Ovary (tissue), 9 donors: ENCODE data around the gene SOX30. TPM values are rescaled to one million over a fixed set of nuclear protein-coding genes. Genes with fewer than 3 reads are reported as not detected.

Experiments
- DNase-seq, 5 donors: peaks; one replicate each; pipeline ENCODE4 v3.0.0-alpha.2; 2019 to 2020
- H3K27ac ChIP-seq, 2 donors: fragments of 200-600 bp; one replicate each; pipeline versions ENCODE4 v1.5.1 to v1.8.0; 2019 to 2022
- H3K27me3 ChIP-seq: fragments of 200-600 bp; one replicate; pipeline ENCODE4 v1.8.0; 2022
- H3K36me3 ChIP-seq: fragments of 200-600 bp; sonication (generic); one replicate; pipeline ENCODE4 v1.5.1; 2019
- H3K4me1 ChIP-seq: one replicate; pipeline ENCODE4 v1.8.1; 2013; ENCODE audit warnings: mild to moderate bottlenecking, moderate library complexity; ENCODE audit not compliant: insufficient read depth
- H3K4me3 ChIP-seq: fragments of 200-600 bp; sonication (generic); one replicate; pipeline ENCODE4 v1.5.1; 2017
- H3K9me3 ChIP-seq, 2 donors: fragments of 200-600 bp in 1 of 2; sonication (generic) in 1 of 2; one replicate each; pipeline versions ENCODE4 v1.5.1 to v1.8.1; 2013 to 2019; ENCODE audit warnings: mild to moderate bottlenecking in 1 of 2, moderate library complexity in 1 of 2
- EP300 ChIP-seq: sonication (generic); formaldehyde crosslinking; IDR thresholded peaks from one replicate; pipeline ENCODE4 v1.6.1; 2017; ENCODE audit warnings: antibody characterized with exemption
- POLR2A ChIP-seq: fragments of 450-650 bp; IDR thresholded peaks from one replicate; pipeline ENCODE4 v1.6.1; 2017; ENCODE audit warnings: antibody characterized with exemption, mild to moderate bottlenecking, moderate library complexity
- WGBS, 3 donors: extraction: QIAGEN DNeasy Blood & Tissue Kit in 1 of 3; methylation state at CpG; one replicate each; pipeline versions ENCODE4 v1.1.5 to v1.1.7; 2013 to 2017; 5-methylcytosine and 5-hydroxymethylcytosine counted together
- intact Hi-C, 4 donors: fragments of 100-400 bp; cut with DNase I; formaldehyde crosslinking; loops; one replicate each; pipeline versions ENCODE4 v1.11.0 to v1.15.1; 2022 to 2023
- polyA plus RNA-seq, 2 donors: library from polyadenylated mRNA; stranded (reverse); fragments of 200-250 nt in 1 of 2; fragments of 350-450 nt in 1 of 2; fragmentation: Illumina TruSeq in 1 of 2; extraction: RNeasy Lipid Tissue Mini Kit (QIAGEN cat#74804) in 1 of 2; gene quantifications; one replicate each; pipeline ENCODE4 v1.2.3, GENCODE V29; 2013 to 2014
- total RNA-seq, 7 donors: library from RNA; depleted of rRNA in 2 of 7; stranded (reverse); fragments of >200 nt in 2 of 7; fragmentation: NEBNext Ultra II Directional in 3 of 7; extraction: Animal tissue kit (Norgen Biotek cat#: 25700) in 3 of 7; gene quantifications; one replicate each; pipeline versions ENCODE4 v1.1.0 to v1.2.4, GENCODE V29; 2016 to 2023
- TF ChIP-seq, protein P1 (sequence below), 3 donors: fragments of 450-650 bp in 2 of 3; fragments of 200-600 bp in 1 of 3; IDR thresholded peaks; one replicate each; pipeline versions ENCODE4 v1.5.1 to v1.8.0; 2016 to 2022; ENCODE audit warnings: antibody characterized with exemption in 3 of 3, mild to moderate bottlenecking in 1 of 3
- donor health status: DM: no; HTN: no; CAD: no; lungs with moderate emphysema.
- donor health status: DM: no; HTN: no; CAD: no.
- donor health status: Bipolar disorder and iron deficiency.
- donor health status: DM: yes; HTN: yes; CAD: no.
- donor health status: DM: no; HTN: no; CAD: no.
- donor health status: DM: yes; HTN: yes; CAD: no.

SOX30 gene
- total and polyA plus RNA-seq, 9 donors: 0.11 to 0.15 (median 0.12) TPM; not detected in 4

DNA sequence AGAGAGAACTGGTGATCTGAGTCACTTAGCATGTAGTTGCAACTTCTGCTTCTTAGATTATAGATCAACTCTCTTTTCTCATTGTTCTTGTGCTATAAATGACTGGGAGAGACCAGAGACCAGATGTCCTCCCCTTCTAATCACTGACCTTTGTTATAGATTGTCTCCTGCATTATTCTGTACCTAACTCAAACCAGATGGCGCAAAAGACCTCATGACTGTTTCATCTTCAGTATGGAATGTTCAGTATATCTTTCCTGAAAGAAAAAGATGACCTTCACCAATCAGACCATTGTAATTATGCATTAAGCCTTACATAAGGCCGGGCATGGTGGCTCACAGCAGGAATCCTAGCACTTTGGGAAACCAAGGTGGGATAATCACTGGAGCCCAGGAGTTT lies 46.2 kb downstream of the SOX30 start:
- H3K27ac ChIP-seq: no peak overlapping the region
- H3K27me3 ChIP-seq: no peaks in the 10 kb centered on the region
- no peaks in the 10 kb centered on the region for H3K36me3 ChIP-seq
- WGBS, 3 donors: 74 to 85% (median 77%) methylated on average over 2 of the region's 2 CpGs
- no peaks in the 10 kb centered on the region for H3K9me3 ChIP-seq
- H3K4me3 ChIP-seq: no peak overlapping the region
- no peak for DNase-seq
- TF ChIP-seq, protein P1, sequence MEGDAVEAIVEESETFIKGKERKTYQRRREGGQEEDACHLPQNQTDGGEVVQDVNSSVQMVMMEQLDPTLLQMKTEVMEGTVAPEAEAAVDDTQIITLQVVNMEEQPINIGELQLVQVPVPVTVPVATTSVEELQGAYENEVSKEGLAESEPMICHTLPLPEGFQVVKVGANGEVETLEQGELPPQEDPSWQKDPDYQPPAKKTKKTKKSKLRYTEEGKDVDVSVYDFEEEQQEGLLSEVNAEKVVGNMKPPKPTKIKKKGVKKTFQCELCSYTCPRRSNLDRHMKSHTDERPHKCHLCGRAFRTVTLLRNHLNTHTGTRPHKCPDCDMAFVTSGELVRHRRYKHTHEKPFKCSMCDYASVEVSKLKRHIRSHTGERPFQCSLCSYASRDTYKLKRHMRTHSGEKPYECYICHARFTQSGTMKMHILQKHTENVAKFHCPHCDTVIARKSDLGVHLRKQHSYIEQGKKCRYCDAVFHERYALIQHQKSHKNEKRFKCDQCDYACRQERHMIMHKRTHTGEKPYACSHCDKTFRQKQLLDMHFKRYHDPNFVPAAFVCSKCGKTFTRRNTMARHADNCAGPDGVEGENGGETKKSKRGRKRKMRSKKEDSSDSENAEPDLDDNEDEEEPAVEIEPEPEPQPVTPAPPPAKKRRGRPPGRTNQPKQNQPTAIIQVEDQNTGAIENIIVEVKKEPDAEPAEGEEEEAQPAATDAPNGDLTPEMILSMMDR (IDR thresholded peaks at IDR 0.05): no peak
- TF ChIP-seq EP300: no peak
- TF ChIP-seq POLR2A: no peak
- intact Hi-C loops: no loop called here
- no peaks in the 10 kb centered on the region for H3K4me1 ChIP-seq

DNA sequence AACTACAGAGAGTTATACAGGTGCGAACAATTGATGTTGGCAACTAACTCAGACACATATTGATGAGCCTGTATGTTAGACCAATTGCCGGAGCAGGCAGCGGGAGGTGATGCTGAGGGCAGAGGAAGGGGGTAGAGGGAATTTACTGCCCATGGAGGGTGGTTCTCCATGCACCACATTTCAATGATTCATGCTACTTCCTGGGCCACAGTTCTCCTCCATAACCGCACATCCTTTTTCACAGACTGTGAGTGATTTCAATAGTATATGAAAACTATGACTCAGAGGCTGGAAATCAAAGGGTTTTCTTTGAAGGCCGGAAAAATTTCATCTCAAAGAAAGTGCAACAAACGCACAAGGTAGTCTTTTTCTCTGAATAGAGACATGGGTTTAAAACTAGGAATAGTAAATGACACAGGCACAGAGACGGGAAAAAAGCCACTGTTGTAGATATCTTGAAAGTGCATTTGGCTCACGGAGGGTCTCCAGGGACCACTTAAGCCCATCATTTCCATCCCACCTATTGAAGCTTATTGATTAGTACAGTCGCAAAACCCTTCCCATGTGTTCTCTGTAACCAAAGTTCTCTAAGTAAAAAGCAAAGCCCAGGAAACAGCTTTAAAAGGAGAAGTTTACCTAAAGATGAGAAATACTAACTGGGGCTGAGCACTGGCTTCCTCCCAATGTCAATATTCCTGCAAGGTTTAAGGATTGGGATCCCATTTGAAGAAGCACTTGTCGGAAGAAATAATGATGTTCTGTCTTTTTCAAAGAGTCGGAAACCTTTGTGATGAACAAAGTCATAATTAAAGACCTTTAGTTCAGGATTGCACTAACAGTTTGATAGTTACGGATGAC lies 48.7 kb downstream of the SOX30 start:
- H3K4me1 ChIP-seq: no peaks in the 10 kb centered on the region
- 80 to 84% (median 84%) methylated on average over 12 of the region's 12 CpGs for WGBS, 3 donors
- H3K36me3 ChIP-seq: no peaks in the 10 kb centered on the region
- TF ChIP-seq POLR2A: no peak
- TF ChIP-seq, protein P1 (IDR thresholded peaks at IDR 0.05): no peak
- no peak for TF ChIP-seq EP300
- intact Hi-C loops: no loop called here
- no peak for DNase-seq
- no peaks in the 10 kb centered on the region for H3K9me3 ChIP-seq
- no peak overlapping the region for H3K27ac ChIP-seq
- no peaks in the 10 kb centered on the region for H3K27me3 ChIP-seq
- H3K4me3 ChIP-seq: no peak overlapping the region

DNA sequence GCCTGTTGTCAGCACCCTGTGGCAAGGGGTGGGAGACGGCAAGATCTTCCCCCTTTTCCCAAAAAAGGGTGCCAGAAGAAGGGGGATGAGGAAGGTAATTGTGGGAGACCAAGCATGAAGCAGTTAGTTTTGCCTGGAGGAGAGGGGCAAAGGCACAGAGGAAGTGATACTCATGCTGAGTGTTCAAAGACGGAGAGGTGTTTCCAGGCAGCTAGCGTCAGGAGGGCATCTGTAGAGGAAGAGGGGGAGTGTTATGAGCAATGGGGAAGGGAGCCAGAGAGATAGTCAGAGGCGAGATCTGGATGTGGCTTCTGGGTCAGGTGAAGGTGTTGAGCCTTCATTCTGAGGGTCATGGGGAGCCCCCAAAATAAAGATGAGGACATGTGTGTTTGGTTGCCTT lies 49.7 kb downstream of the SOX30 start:
- TF ChIP-seq, protein P1 (IDR thresholded peaks at IDR 0.05): no peak
- TF ChIP-seq EP300: no peak
- no peak for TF ChIP-seq POLR2A
- Histone ChIP-seq H3K4me1 (no peaks in the 10 kb centered on the region), H3K27ac (no peak overlapping the region), H3K36me3 (no peaks in the 10 kb centered on the region), H3K4me3 (no peak overlapping the region), H3K27me3 (no peaks in the 10 kb centered on the region), H3K9me3 (no peaks in the 10 kb centered on the region)
- intact Hi-C loops: no loop called here
- WGBS, 3 donors: 80 to 82% (median 82%) methylated on average over 4 of the region's 4 CpGs
- no peak for DNase-seq

DNA sequence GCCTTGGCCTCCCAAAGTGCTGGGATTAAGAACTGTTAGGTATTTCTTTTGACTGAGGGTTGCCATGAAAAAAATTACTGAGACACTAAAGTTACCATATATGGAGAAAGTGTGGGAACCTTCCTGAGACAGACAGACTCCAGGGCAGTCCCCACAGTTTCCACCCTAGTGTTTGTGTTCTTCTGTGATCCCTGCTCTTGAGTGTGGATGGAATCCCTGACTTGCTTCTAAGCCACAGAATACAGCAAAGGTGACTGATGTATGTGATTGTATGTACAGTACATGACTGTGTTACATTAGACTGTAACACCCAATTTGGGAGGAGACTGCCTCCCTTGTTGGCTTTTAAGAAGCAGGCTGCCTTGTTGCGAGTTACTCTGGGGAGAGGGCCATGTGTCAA lies 52.0 kb downstream of the SOX30 start:
- no peak for DNase-seq
- no peaks in the 10 kb centered on the region for H3K36me3 ChIP-seq
- H3K4me1 ChIP-seq: no peaks in the 10 kb centered on the region
- H3K27ac ChIP-seq: no peak overlapping the region
- no peaks in the 10 kb centered on the region for H3K27me3 ChIP-seq
- H3K9me3 ChIP-seq: no peaks in the 10 kb centered on the region
- intact Hi-C loops: no loop called here
- 67 to 95% (median 75%) methylated on average over 1 of the region's 1 CpG for WGBS, 3 donors
- TF ChIP-seq, protein P1 (IDR thresholded peaks at IDR 0.05): no peak
- TF ChIP-seq POLR2A: no peak
- H3K4me3 ChIP-seq: no peak overlapping the region
